Endothelial cell of umbilical vein (primary cell): Measurements from ENCODE around the gene SYNCRIP.
"Not testable (repeated sequence)": the region's sequence is repeated elsewhere in the genome, so short reads cannot be mapped to it uniquely, and the experiment has no call there.

Experiments
- CTCF ChIP-seq, 2 donors: IDR thresholded peaks; 1 replicate in 1 of 2; 2 replicates in 1 of 2; pipeline ENCODE4 v1.5.1; 2011; ENCODE audit warnings: low read length in 2 of 2, mild to moderate bottlenecking in 2 of 2, moderate library complexity in 2 of 2, control low read depth in 1 of 2, inconsistent platforms in 1 of 2, low read depth in 1 of 2; ENCODE audit not compliant: insufficient read depth in 1 of 2; ENCODE audit errors: extremely low read depth in 1 of 2
- POLR2A ChIP-seq: IDR thresholded peaks from 2 replicates; pipeline ENCODE4 v1.6.1; 2012; ENCODE audit warnings: low read depth, mild to moderate bottlenecking, control low read depth, low read length
- POLR2AphosphoS5 ChIP-seq: IDR thresholded peaks from 2 replicates; pipeline ENCODE4 v1.6.1; 2012; ENCODE audit warnings: low read depth, mild to moderate bottlenecking, control low read depth, low read length, moderate library complexity; ENCODE audit not compliant: insufficient read depth

GRCh38 chr6:85681899-85682298 is 39.2 kb upstream of the SYNCRIP start:
- not testable (repeated sequence) for TF ChIP-seq CTCF (IDR thresholded peaks at IDR 0.05; ENCODE audit: extremely low read depth in 1 of 2, insufficient read depth in 1 of 2, low read depth in 1 of 2, low read length in 2 of 2); POLR2A; POLR2AphosphoS5
